Caco-2 (cell line): ENCODE results near the gene CYP46A1. TPM values are rescaled to one million over a fixed set of nuclear protein-coding genes. Genes with fewer than 3 reads are reported as not detected.

Experiments used
- BruUV-seq: library from RNA; stranded (reverse); fragments of 400-500 nt; replicated peaks from 2 replicates; lab custom pipeline; 2021; lab: Mats Ljungman, UMichigan
- CTCF ChIA-PET: fragments of 300-600 bp; sonication (Branson Sonifier 250); formaldehyde crosslinking; loops from one replicate; lab custom pipeline; 2022; ENCODE audit warnings: antibody characterized with exemption; lab: Charles Lee
- POLR2A ChIA-PET: fragments of 300-600 bp; sonication (Branson Sonifier 250); formaldehyde crosslinking; loops from one replicate; lab custom pipeline; 2022; ENCODE audit warnings: antibody characterized with exemption; lab: Charles Lee
- DNase-seq, 2 experiments: peaks; one replicate each; pipeline versions ENCODE4 v3.0.0 to v3.0.0-alpha.2; 2020 to 2022
- H3K27me3 ChIP-seq: replicated peaks from 2 replicates; pipeline ENCODE4 v1.6.0; 2011; ENCODE audit warnings: low read length; ENCODE audit not compliant: control insufficient read depth, insufficient read depth
- H3K36me3 ChIP-seq: 2 replicates; pipeline ENCODE4 v1.5.1; 2011; ENCODE audit warnings: low read length; ENCODE audit not compliant: control insufficient read depth, insufficient read depth
- H3K4me1 ChIP-seq: fragments of 250-450 bp; sonication (Bioruptor Pico); 2 replicates; pipeline ENCODE4 v1.5.1; 2020; ENCODE audit warnings: mild to moderate bottlenecking
- H3K4me3 ChIP-seq: 2 replicates; pipeline ENCODE4 v1.5.1; 2011; ENCODE audit warnings: low read depth, mild to moderate bottlenecking, control low read depth, low read length
- H3K9me3 ChIP-seq: fragments of 250-450 bp; sonication (Bioruptor Pico); 2 replicates; pipeline ENCODE4 v1.5.1; 2020; ENCODE audit warnings: mild to moderate bottlenecking, moderate library complexity
- H3K27ac Mint-ChIP-seq: one replicate; pipeline ENCODE4 v1.8.0; 2022; ENCODE audit warnings: mixed read lengths; ENCODE audit not compliant: unreplicated experiment
- H3K27me3 Mint-ChIP-seq: one replicate; pipeline ENCODE4 v1.8.0; 2022; ENCODE audit warnings: mixed read lengths; ENCODE audit not compliant: insufficient read depth, unreplicated experiment
- H3K36me3 Mint-ChIP-seq: one replicate; pipeline ENCODE4 v1.8.0; 2022; ENCODE audit warnings: mild to moderate bottlenecking, mixed read lengths; ENCODE audit not compliant: insufficient read depth, unreplicated experiment
- H3K4me1 Mint-ChIP-seq: one replicate; pipeline ENCODE4 v1.8.0; 2022; ENCODE audit warnings: low read depth, mixed read lengths; ENCODE audit not compliant: unreplicated experiment
- H3K4me3 Mint-ChIP-seq: one replicate; pipeline ENCODE4 v1.8.0; 2022; ENCODE audit warnings: mild to moderate bottlenecking, moderate library complexity, mixed read lengths; ENCODE audit not compliant: unreplicated experiment
- H3K9me3 Mint-ChIP-seq: one replicate; pipeline ENCODE4 v1.8.0; 2022; ENCODE audit warnings: mixed read lengths; ENCODE audit not compliant: unreplicated experiment
- intact Hi-C: fragments of 100-400 bp; cut with micrococcal nuclease; formaldehyde crosslinking; loops from one replicate; pipeline ENCODE4 v1.10.0; 2022; ENCODE audit not compliant: unreplicated experiment
- total RNA-seq: library from RNA; stranded (reverse); gene quantifications from 2 replicates; pipeline ENCODE4 v1.2.3, GENCODE V29; 2022
- TF ChIP-seq, protein P1 (sequence below), 2 experiments: fragments of 200-600 bp in 1 of 2; IDR thresholded peaks; 1 replicate in 1 of 2; 2 replicates in 1 of 2; pipeline versions ENCODE4 v1.5.1 to v1.8.0; 2011 to 2022; ENCODE audit warnings: antibody characterized with exemption in 1 of 2, control low read depth in 1 of 2, inconsistent platforms in 1 of 2, low read depth in 1 of 2, low read length in 1 of 2, mild to moderate bottlenecking in 1 of 2, moderate library complexity in 1 of 2; ENCODE audit not compliant: insufficient read depth in 1 of 2, severe bottlenecking in 1 of 2, unreplicated experiment in 1 of 2

CYP46A1 gene
- total RNA-seq, 1 experiment from 2014 or later: 0.09 TPM

DNA sequence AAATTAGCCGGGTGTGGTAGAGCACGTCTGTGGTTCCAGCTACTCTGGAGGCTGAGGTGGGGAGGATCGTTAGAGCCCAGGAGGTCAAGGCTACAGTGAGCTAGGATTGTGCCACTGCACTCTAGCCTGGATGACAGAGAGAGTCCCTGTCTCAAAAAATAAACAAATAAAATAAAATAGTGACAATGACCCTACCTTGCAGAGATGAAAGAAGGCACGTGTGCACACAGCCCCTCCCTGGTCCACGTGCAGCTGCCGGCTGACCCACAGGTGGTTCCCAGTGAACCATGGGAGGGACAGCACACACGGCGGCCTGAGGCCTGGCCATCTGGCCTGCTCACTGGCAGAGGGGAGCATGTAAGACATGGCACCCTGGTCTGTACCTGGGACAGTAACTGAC lies 34.5 kb upstream of the CYP46A1 start:
- no peaks in the 10 kb centered on the region for H3K36me3 ChIP-seq
- H3K4me1 ChIP-seq: peaks cover 6% of the 10 kb centered on the region; the same call in 1 of the 2 replicates
- H3K9me3 ChIP-seq: no peaks in the 10 kb centered on the region
- H3K4me3 ChIP-seq: no peak overlapping the region
- H3K27me3 Mint-ChIP-seq: no peaks in the 10 kb centered on the region
- ChIA-PET POLR2A (no interaction called here), CTCF (no interaction called here)
- H3K36me3 Mint-ChIP-seq: peaks cover 5% of the 10 kb centered on the region
- H3K9me3 Mint-ChIP-seq: no peaks in the 10 kb centered on the region
- no peaks in the 10 kb centered on the region for H3K27me3 ChIP-seq
- BruUV-seq: no TSS peak
- intact Hi-C loops: no loop called here
- no peak overlapping the region for H3K4me3 Mint-ChIP-seq
- H3K27ac Mint-ChIP-seq: no peak overlapping the region
- no peaks in the 10 kb centered on the region for H3K4me1 Mint-ChIP-seq
- no peak for DNase-seq
- TF ChIP-seq, protein P1, sequence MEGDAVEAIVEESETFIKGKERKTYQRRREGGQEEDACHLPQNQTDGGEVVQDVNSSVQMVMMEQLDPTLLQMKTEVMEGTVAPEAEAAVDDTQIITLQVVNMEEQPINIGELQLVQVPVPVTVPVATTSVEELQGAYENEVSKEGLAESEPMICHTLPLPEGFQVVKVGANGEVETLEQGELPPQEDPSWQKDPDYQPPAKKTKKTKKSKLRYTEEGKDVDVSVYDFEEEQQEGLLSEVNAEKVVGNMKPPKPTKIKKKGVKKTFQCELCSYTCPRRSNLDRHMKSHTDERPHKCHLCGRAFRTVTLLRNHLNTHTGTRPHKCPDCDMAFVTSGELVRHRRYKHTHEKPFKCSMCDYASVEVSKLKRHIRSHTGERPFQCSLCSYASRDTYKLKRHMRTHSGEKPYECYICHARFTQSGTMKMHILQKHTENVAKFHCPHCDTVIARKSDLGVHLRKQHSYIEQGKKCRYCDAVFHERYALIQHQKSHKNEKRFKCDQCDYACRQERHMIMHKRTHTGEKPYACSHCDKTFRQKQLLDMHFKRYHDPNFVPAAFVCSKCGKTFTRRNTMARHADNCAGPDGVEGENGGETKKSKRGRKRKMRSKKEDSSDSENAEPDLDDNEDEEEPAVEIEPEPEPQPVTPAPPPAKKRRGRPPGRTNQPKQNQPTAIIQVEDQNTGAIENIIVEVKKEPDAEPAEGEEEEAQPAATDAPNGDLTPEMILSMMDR (IDR thresholded peaks at IDR 0.05; ENCODE audit: insufficient read depth in 1 of 2, low read depth in 1 of 2, low read length in 1 of 2, severe bottlenecking in 1 of 2, unreplicated experiment in 1 of 2): no peak

DNA sequence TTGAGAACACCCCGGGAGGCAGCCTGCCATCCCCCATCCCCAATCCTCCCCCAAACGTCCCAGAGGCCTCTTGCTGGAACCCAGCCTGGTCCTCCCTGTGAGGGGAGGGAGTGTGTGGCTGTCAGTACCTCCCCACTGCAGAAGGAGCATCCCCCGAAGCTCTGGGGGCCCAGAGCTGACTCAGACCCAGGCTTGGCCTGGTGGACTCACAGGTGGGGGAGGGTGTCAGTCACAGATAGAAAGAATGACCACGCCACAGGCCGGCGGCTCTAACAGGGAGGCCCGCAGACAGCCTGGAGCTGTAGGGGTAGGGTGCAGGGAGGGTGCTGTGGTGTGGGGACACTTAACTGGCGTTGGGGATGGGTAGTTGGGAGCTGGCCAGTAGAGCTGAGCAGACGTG lies 33.9 kb upstream of the CYP46A1 start:
- no peak for DNase-seq
- Mint-ChIP-seq H3K4me3 (no peak overlapping the region), H3K27ac (no peak overlapping the region), H3K36me3 (peaks cover 5% of the 10 kb centered on the region), H3K9me3 (no peaks in the 10 kb centered on the region), H3K4me1 (no peaks in the 10 kb centered on the region), H3K27me3 (no peaks in the 10 kb centered on the region)
- H3K4me1 ChIP-seq: peaks cover 6% of the 10 kb centered on the region; the same call in 1 of the 2 replicates
- no peaks in the 10 kb centered on the region for H3K9me3 ChIP-seq
- BruUV-seq: no TSS peak
- ChIA-PET CTCF (no interaction called here), POLR2A (no interaction called here)
- no peaks in the 10 kb centered on the region for H3K36me3 ChIP-seq
- TF ChIP-seq, protein P1 (IDR thresholded peaks at IDR 0.05; ENCODE audit: insufficient read depth in 1 of 2, low read depth in 1 of 2, low read length in 1 of 2, severe bottlenecking in 1 of 2, unreplicated experiment in 1 of 2): no peak
- intact Hi-C loops: no loop called here
- no peaks in the 10 kb centered on the region for H3K27me3 ChIP-seq
- H3K4me3 ChIP-seq: no peak overlapping the region

DNA sequence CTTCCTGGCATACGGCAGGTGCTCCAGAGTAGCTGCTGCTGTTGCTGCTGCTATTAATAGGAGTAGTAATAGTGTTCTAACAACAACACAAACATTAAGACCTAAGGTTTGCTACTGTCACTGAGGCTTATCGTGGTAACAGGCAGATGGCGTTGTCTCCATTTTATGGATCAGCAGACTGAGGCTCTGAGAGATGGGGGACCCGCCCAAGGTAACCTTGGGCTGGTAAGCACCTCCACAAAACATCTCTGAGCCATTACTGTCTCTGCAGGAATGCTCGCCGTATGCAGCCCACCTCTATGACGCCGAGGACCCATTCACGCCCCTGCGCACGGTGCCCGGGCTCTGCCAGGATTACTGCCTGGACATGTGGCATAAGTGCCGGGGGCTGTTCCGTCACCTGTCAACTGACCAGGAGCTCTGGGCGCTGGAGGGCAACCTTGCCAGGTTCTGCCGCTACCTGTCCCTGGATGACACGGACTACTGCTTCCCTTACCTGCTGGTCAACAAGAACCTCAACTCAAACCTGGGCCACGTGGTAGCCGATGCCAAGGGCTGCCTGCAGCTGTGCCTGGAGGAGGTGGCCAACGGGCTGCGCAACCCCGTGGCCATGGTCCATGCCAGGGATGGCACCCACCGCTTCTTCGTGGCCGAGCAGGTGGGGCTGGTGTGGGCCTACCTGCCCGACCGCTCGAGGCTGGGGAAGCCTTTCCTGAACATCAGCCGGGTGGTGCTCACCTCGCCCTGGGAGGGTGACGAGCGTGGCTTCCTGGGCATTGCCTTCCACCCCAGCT lies 31.9 kb upstream of the CYP46A1 start:
- no peaks in the 10 kb centered on the region for H3K27me3 ChIP-seq
- Mint-ChIP-seq H3K27me3 (no peaks in the 10 kb centered on the region), H3K9me3 (no peaks in the 10 kb centered on the region), H3K27ac (no peak overlapping the region), H3K36me3 (peaks cover 5% of the 10 kb centered on the region), H3K4me3 (no peak overlapping the region), H3K4me1 (no peaks in the 10 kb centered on the region)
- H3K36me3 ChIP-seq: no peaks in the 10 kb centered on the region
- TF ChIP-seq, protein P1 (IDR thresholded peaks at IDR 0.05; ENCODE audit: insufficient read depth in 1 of 2, low read depth in 1 of 2, low read length in 1 of 2, severe bottlenecking in 1 of 2, unreplicated experiment in 1 of 2): no peak
- no peaks in the 10 kb centered on the region for H3K4me1 ChIP-seq
- CTCF ChIA-PET: no interaction called here
- DNase-seq: no peak
- no TSS peak for BruUV-seq
- POLR2A ChIA-PET: no interaction called here
- no peaks in the 10 kb centered on the region for H3K9me3 ChIP-seq
- intact Hi-C loops: no loop called here
- H3K4me3 ChIP-seq: no peak overlapping the region
